ENCODE data around the gene PROKR1. TPM values are rescaled to one million over a fixed set of nuclear protein-coding genes. Genes with fewer than 3 reads are reported as not detected.
"Not testable (repeated sequence)": the region's sequence is repeated elsewhere in the genome, so short reads cannot be mapped to it uniquely, and the experiment has no call there.

PROKR1 gene
- total RNA-seq = under 0.01 TPM

GRCh38 chr2:68643011-68643873 lies at the start of gene PROKR1:
Gene PROKR1 (plus strand): TSS chr2:68643579. CDS start chr2:68645822, 2,243 bp downstream.
- peaks cover 59% of the 10 kb centered on the region for H3K27me3 ChIP-seq (ENCODE audit: insufficient read depth, low read length)
- H3K4me3 ChIP-seq (ENCODE audit: low read length) = peak within 1 kb of the TSS; percentile 4
- H3K4me1 ChIP-seq (ENCODE audit: insufficient read depth, low read length) = peaks cover 14% of the 10 kb centered on the region
- H3K9me3 ChIP-seq (ENCODE audit: low read depth, low read length) = no peaks in the 10 kb centered on the region

- H3K27me3 ChIP-seq (ENCODE audit: insufficient read depth, low read length) = no peaks in the 10 kb centered on the region
Measured at GRCh38 chr2:68594041-68594440, 49.3 kb upstream of the PROKR1 start.

GRCh38 chr2:68594674-68595492 lies 48.5 kb upstream of the PROKR1 start:
- no peaks in the 10 kb centered on the region for H3K27me3 ChIP-seq (ENCODE audit: insufficient read depth, low read length)
- no peak overlapping the region for H3K4me3 ChIP-seq (ENCODE audit: low read length)
- peaks cover 9% of the 10 kb centered on the region for H3K4me1 ChIP-seq (ENCODE audit: insufficient read depth, low read length)
- H3K9me3 ChIP-seq (ENCODE audit: low read depth, low read length) = no peaks in the 10 kb centered on the region

More at GRCh38 chr2:68594041-68594440, 49.3 kb upstream of the PROKR1 start:
- H3K9me3 ChIP-seq (ENCODE audit: low read depth, low read length) = no peaks in the 10 kb centered on the region
- peaks cover 9% of the 10 kb centered on the region for H3K4me1 ChIP-seq (ENCODE audit: insufficient read depth, low read length)
- no peak overlapping the region for H3K4me3 ChIP-seq (ENCODE audit: low read length)

GRCh38 chr2:68595493-68595785 lies 47.9 kb upstream of the PROKR1 start:
- not testable (repeated sequence) for H3K4me3 ChIP-seq (ENCODE audit: low read length); H3K27me3 ChIP-seq (ENCODE audit: insufficient read depth, low read length); H3K4me1 ChIP-seq (ENCODE audit: insufficient read depth, low read length); H3K9me3 ChIP-seq (ENCODE audit: low read depth, low read length)

GRCh38 chr2:68600495-68600894 lies 42.9 kb upstream of the PROKR1 start:
- not testable (repeated sequence) for H3K27me3 ChIP-seq (ENCODE audit: insufficient read depth, low read length); H3K4me1 ChIP-seq (ENCODE audit: insufficient read depth, low read length); H3K9me3 ChIP-seq (ENCODE audit: low read depth, low read length); H3K4me3 ChIP-seq (ENCODE audit: low read length)

- Histone ChIP-seq H3K9me3 (ENCODE audit: low read depth, low read length) (peaks cover 9% of the 10 kb centered on the region), H3K27me3 (ENCODE audit: insufficient read depth, low read length) (no peaks in the 10 kb centered on the region), H3K4me1 (ENCODE audit: insufficient read depth, low read length) (no peaks in the 10 kb centered on the region), H3K4me3 (ENCODE audit: low read length) (no peak overlapping the region)
Measured at GRCh38 chr2:68603059-68603458, 40.3 kb upstream of the PROKR1 start.

GRCh38 chr2:68604077-68604476 lies 39.3 kb upstream of the PROKR1 start:
- H3K27me3 ChIP-seq (ENCODE audit: insufficient read depth, low read length) = no peaks in the 10 kb centered on the region
- no peak overlapping the region for H3K4me3 ChIP-seq (ENCODE audit: low read length)
- H3K9me3 ChIP-seq (ENCODE audit: low read depth, low read length) = peaks cover 9% of the 10 kb centered on the region
- H3K4me1 ChIP-seq (ENCODE audit: insufficient read depth, low read length) = no peaks in the 10 kb centered on the region

GRCh38 chr2:68605939-68606338 lies 37.4 kb upstream of the PROKR1 start:
- Histone ChIP-seq H3K9me3 (ENCODE audit: low read depth, low read length) (peaks cover 9% of the 10 kb centered on the region), H3K27me3 (ENCODE audit: insufficient read depth, low read length) (no peaks in the 10 kb centered on the region), H3K4me3 (ENCODE audit: low read length) (no peak overlapping the region), H3K4me1 (ENCODE audit: insufficient read depth, low read length) (no peaks in the 10 kb centered on the region)

- H3K9me3 ChIP-seq (ENCODE audit: low read depth, low read length) = peaks cover 9% of the 10 kb centered on the region
- no peaks in the 10 kb centered on the region for H3K4me1 ChIP-seq (ENCODE audit: insufficient read depth, low read length)
- H3K4me3 ChIP-seq (ENCODE audit: low read length) = no peak overlapping the region
- H3K27me3 ChIP-seq (ENCODE audit: insufficient read depth, low read length) = no peaks in the 10 kb centered on the region
Measured at GRCh38 chr2:68606759-68607158, 36.6 kb upstream of the PROKR1 start.

- Histone ChIP-seq H3K4me3 (ENCODE audit: low read length) (no peak overlapping the region), H3K4me1 (ENCODE audit: insufficient read depth, low read length) (no peaks in the 10 kb centered on the region), H3K9me3 (ENCODE audit: low read depth, low read length) (peaks cover 5% of the 10 kb centered on the region), H3K27me3 (ENCODE audit: insufficient read depth, low read length) (no peaks in the 10 kb centered on the region)
Measured at GRCh38 chr2:68607837-68608236, 35.5 kb upstream of the PROKR1 start.

GRCh38 chr2:68612765-68613519 lies 30.4 kb upstream of the PROKR1 start:
- Histone ChIP-seq H3K9me3 (ENCODE audit: low read depth, low read length) (no peaks in the 10 kb centered on the region), H3K4me1 (ENCODE audit: insufficient read depth, low read length) (no peaks in the 10 kb centered on the region), H3K27me3 (ENCODE audit: insufficient read depth, low read length) (no peaks in the 10 kb centered on the region), H3K4me3 (ENCODE audit: low read length) (no peak overlapping the region)

GRCh38 chr2:68620772-68621171 lies 22.6 kb upstream of the PROKR1 start:
- no peaks in the 10 kb centered on the region for H3K4me1 ChIP-seq (ENCODE audit: insufficient read depth, low read length)
- peaks cover 13% of the 10 kb centered on the region for H3K9me3 ChIP-seq (ENCODE audit: low read depth, low read length)
- H3K4me3 ChIP-seq (ENCODE audit: low read length) = no peak overlapping the region
- no peaks in the 10 kb centered on the region for H3K27me3 ChIP-seq (ENCODE audit: insufficient read depth, low read length)

- Histone ChIP-seq H3K27me3 (ENCODE audit: insufficient read depth, low read length) (no peaks in the 10 kb centered on the region), H3K9me3 (ENCODE audit: low read depth, low read length) (peaks cover 13% of the 10 kb centered on the region), H3K4me1 (ENCODE audit: insufficient read depth, low read length) (no peaks in the 10 kb centered on the region)
Measured at GRCh38 chr2:68623820-68624219, 19.6 kb upstream of the PROKR1 start.

GRCh38 chr2:68627615-68628014 lies 15.8 kb upstream of the PROKR1 start:
- Histone ChIP-seq H3K4me1 (ENCODE audit: insufficient read depth, low read length) (no peaks in the 10 kb centered on the region), H3K9me3 (ENCODE audit: low read depth, low read length) (peaks cover 6% of the 10 kb centered on the region), H3K27me3 (ENCODE audit: insufficient read depth, low read length) (no peaks in the 10 kb centered on the region), H3K4me3 (ENCODE audit: low read length) (no peak overlapping the region)

More at GRCh38 chr2:68623820-68624219, 19.6 kb upstream of the PROKR1 start:
- H3K4me3 ChIP-seq (ENCODE audit: low read length) = no peak overlapping the region

- H3K4me3 ChIP-seq (ENCODE audit: low read length) = no peak overlapping the region
- H3K27me3 ChIP-seq (ENCODE audit: insufficient read depth, low read length) = no peaks in the 10 kb centered on the region
- no peaks in the 10 kb centered on the region for H3K4me1 ChIP-seq (ENCODE audit: insufficient read depth, low read length)
- H3K9me3 ChIP-seq (ENCODE audit: low read depth, low read length) = no peaks in the 10 kb centered on the region
Measured at GRCh38 chr2:68632021-68632420, 11.4 kb upstream of the PROKR1 start.
